NCI-H2196 treated with DMSO at 0.1 percent for 48 hours (cell line): ENCODE results near the gene OSGEPL1.
"Not testable (repeated sequence)": the region's sequence is repeated elsewhere in the genome, so short reads cannot be mapped to it uniquely, and the experiment has no call there.

Source experiments
- DNase-seq: peaks from one replicate; lab custom pipeline; 2025; ENCODE audit not compliant: unreplicated experiment; lab: John Stamatoyannopoulos, UW

OSGEPL1 gene, protein sequence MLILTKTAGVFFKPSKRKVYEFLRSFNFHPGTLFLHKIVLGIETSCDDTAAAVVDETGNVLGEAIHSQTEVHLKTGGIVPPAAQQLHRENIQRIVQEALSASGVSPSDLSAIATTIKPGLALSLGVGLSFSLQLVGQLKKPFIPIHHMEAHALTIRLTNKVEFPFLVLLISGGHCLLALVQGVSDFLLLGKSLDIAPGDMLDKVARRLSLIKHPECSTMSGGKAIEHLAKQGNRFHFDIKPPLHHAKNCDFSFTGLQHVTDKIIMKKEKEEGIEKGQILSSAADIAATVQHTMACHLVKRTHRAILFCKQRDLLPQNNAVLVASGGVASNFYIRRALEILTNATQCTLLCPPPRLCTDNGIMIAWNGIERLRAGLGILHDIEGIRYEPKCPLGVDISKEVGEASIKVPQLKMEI

GRCh38 chr2:189762551-189763298, at the start of gene OSGEPL1:
OSGEPL1 (minus strand) TSS chr2:189762792; CDS start chr2:189761640, 1,152 bp downstream.
- peak; percentile 91 for DNase-seq

DNA sequence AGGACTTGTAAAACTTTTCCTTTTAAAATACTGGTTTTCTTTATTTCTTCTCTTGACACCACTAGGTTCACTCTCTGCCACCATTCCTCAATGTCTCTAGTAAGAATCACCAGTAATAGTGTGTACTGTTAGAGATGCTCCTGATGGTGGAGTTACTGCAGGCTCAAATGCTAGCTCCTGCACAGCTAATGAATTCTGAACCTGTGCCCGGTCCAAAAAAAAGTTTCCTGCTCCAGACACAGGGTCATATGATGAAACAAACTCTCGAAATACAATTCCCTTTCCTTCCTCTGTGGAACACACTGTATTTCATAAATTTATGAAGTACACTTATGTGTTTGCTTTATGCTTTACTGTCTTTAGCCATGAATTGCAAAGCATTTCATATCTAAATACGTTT, 40.8 kb upstream of the OSGEPL1 start:
- no peak for DNase-seq

DNA sequence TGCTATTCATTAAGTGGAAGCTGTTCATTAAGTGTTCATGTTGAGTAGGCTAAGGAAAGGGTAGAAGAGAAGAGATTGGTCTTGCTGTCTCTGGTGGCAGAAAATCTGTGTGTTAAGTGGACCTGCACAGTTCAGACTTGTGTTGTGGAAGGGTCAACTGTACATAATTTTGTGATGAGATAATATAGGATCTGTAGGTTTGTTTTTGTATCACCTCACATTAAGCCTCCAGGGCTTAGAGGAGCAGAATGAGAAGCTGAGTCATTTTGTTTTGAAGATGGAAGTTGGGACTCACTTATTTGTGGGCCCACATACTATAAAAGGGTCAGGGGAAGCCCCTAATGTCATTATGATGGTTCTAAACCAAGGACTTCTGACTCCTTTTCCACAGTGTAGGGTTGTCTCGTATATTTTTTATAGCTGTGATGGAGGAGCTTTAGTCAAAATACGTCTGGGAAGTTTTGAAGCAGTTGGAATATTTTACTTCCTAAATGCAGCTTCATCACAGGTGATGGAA, 39.9 kb upstream of the OSGEPL1 start:
- no peak for DNase-seq

GRCh38 chr2:189799531-189799930, 36.9 kb upstream of the OSGEPL1 start:
- no peak for DNase-seq

- DNase-seq, result no peak
Measured at GRCh38 chr2:189799030-189799331, 36.4 kb upstream of the OSGEPL1 start.

- peak; percentile 20 for DNase-seq
Measured at GRCh38 chr2:189798312-189799029, 35.9 kb upstream of the OSGEPL1 start.

DNA sequence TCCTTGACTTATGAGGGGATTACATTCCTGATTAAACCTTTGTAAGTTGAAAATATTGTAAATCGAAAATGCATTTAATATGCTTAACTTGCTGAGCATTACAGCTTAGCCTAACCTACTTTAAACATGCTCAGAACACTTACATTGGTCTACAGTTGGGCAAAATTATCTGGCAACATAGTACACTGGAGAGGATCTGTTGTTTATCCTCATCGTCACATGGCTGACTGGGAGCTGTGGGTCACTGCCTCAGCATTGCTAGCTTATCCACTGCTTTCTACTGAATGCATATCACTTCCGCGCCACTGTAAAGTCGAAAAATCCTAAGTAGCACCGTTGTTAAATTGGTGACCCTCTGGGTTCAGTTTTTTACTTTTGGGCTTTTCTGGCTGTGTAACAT, 35.3 kb upstream of the OSGEPL1 start:
- DNase-seq, result no peak

GRCh38 chr2:189794310-189794709, 31.7 kb upstream of the OSGEPL1 start:
- no peak for DNase-seq

- DNase-seq, result no peak
Measured at GRCh38 chr2:189791338-189792042, 28.9 kb upstream of the OSGEPL1 start.

GRCh38 chr2:189783927-189784867, 21.6 kb upstream of the OSGEPL1 start, which contains the start of the genes ORMDL1 and PMS1:
ORMDL1 (minus strand) TSS chr2:189784339; CDS start chr2:189782595, 1,744 bp downstream.
PMS1 (plus strand) TSS chr2:189784450; CDS start chr2:189791810, 7,360 bp downstream.
- DNase-seq, result peak; percentile 88

- no peak for DNase-seq
Measured at GRCh38 chr2:189783451-189783926, 20.9 kb upstream of the OSGEPL1 start.

GRCh38 chr2:189782221-189782671, 19.7 kb upstream of the OSGEPL1 start:
- DNase-seq, result no peak

DNA sequence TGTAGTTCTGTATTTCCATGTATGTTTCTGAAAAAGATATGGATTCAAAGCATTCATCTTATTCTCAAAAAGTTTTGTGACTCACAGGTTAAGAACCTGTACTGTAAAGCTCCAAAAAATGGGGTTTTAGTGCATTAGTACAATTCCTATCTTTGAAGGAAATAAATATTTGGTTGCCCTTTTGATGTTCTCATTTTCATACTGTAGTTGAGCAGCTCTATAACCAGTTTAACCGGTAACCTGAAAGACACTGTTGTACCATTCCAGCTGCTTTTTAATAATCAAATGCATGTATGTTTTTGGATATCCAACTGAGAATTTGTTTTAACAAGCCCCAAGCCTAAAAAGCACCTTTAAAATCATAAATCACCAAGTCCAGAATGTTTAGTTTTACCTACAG, 9.6 kb upstream of the OSGEPL1 start:
- no peak for DNase-seq

- DNase-seq, result no peak
Measured at GRCh38 chr2:189770590-189771322, 8.2 kb upstream of the OSGEPL1 start.

DNA sequence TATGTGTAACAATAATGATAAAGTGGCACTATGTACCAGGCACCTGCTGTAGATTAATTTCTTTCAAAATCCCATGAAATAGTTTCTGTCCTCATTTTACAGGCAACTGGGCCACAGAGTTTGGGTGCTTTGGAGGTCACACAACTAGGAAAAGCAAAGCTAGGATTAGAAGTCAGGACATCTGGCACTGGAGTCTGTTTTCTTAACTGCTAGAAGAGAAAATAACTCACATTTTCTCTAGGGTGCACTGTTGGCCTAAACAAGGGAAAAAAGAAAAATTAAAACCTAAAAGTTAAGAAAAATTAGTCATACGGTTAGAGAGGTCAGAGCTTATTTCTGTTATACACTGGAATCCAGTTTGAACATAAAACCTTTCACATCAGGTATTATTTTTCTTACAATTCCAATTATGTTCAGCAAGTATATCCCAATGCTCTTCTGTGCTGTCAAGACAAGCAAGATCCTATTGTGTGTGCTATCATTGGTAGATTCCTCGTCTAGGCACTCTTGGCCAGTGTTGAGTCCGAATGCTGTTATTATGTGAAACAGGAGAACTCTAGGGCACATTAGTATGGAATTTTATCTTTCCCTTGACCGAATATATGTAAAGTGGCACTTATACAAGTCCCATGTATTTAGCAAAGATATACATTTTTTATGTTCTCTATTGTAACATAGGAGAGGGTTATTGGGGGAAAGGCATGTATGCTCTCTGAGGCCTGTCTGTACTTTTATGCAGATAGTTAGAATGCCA, 1.5 kb upstream of the OSGEPL1 start:
- DNase-seq, result no peak

- DNase-seq, result no peak
Measured at GRCh38 chr2:189762229-189762550, 402 bp downstream of the OSGEPL1 start.

GRCh38 chr2:189760154-189760553, 2.4 kb downstream of the OSGEPL1 start:
- DNase-seq, result not testable (repeated sequence)

DNA sequence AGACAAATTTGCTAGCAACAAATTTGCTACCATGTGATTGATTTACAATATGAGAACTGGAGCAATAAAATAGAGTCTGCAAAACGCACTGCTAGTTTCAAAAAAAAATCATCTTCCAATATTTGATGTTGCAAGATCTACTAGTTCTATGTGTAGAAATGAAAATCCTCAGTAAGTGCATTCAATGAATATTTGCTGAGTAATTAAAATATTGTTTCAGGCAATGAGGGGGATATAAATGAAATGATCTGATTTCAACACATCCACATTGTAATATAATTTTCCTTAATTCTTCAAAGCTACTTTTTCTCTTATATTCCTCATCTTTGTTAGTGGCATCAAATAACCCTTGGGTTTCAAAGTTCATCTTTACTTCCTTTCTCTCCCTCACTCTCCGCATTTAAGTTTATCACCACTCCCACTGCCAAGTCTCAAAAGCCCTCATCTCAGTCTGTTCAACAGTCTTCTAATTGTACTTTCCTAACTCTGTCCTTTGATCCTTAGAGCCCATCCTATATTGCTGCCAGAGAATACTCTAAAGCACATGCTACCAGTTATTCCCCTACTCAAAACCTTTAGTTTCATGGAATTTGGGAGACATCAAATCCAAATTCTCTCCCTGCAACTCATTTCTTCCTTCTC, 6.2 kb downstream of the OSGEPL1 start:
- DNase-seq, result no peak
